ENCODE data around the gene ARNT2.

The ARNT2 gene

DNA sequence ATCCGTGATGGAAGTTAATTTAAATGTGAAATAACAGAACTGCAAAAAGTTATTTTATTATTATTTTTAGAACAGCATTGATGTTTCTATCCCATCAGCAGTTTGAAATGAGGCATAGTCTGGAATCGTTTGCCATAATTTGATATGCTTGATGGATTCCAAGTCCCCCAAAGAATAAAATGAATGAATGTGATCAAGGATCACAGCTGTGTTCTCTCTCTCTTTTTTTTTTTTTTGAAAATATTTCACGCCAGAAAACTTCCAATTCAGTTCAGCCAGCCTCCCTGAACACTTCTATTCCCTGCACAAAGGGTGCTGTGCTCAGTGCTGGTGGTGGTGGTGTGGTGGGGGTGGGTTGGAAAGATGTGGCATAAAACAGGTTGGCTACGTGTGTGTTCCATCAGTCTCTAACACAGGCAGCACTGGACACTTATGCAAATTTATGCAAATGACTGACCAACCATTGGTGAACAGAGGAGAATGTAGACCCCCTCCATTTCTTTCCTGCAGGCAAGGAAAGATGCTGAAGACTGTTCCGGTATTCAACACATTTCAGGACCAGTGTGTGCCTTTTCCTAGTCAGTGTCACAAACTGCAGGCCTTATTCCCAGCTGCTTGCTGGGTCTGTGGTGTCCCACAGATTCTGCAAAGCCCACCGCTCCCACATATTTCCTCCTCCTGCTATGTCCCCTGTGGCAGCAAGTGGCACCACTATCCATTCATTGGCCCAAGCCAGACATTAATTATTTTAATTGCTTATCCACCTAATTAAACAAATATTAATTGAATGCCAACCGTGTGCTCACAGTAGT, 10.6 kb downstream of the ARNT2 start:
- no peak for DNase-seq

DNA sequence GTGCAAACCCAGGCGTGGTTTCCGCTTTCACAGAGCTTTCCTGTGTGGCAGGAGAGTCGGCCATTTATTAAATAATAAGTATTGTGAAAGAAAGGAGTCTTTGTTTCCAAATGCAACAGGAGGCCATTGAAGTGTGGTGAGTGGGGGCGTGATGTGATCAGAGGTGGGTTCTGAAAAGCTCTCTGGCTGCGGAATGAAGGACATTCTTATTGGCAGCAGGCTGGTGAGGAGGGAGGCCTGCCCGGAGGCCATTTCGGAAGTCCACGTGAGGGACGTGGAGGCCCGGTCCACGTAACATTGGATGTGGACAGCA, 11.1 kb downstream of the ARNT2 start:
- no peak for DNase-seq

DNA sequence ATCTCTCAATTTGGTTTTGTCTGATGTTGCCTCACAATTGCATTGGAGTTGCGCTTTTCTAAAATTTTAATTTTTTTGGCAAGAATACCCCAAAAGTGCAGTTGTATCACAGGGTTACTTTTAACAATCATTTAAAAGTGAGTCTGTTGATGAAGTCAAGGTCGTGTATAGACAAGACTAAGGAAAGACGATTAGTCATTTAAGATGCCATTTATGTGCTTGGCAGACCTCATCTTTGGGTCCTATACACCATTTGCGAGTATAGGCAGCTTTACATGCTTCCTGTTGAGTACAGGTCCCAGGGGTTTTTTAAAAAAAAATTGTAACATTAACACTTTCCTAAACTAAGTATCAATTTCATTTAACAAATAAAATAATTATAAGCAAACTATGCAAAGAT, 12.5 kb downstream of the ARNT2 start:
- DNase-seq = no peak

DNA sequence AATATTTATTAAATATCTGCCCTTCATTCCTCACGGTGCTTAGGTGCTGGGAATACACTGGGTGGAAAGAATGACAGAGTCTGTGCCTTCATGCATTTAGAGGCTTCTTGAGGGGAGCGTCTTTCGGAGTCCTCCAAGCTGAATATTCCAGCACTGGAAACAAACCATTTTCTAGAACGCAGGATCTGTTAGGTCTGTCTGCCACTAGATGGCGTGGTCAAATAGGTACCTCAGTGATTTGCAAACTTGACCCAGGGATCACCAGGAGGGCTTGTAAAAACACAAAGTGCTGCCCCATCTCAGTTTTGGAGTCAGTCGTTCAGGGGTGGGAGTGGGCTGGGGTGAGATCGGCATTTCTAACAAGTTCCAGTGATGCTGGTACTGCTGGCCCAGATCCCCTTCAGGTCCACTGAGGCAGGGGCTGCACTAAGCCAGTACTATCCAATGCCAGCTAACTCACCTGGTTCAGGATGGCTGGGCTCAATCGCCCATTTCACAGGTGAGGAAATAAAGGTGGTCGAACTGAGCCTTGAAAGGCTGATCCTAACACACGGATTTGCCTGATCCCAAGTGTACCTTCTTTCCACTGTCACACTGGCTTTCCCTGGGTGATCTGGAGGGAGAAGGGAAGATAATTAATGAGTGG, 14.8 kb downstream of the ARNT2 start:
- DNase-seq = no peak

DNA sequence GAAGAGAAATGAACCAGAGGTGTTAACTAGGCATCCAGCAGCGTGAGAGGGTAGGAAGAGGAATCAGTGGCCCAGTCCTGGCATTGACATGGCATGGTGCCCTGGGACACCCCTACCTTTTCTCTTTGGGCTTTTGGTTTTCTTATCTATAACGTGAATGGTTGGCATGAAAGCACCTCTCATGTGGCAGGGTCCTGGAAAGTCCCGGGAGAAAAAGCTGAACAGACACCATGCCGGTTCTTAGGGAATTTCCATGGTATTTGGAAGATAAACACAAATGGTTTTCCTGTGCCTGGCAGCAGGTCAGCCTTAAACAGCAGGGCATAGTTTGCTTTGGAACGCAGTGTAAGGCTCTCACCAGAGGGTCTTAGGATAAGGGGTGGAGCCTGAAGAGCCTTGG, 15.4 kb downstream of the ARNT2 start:
- no peak for DNase-seq

DNA sequence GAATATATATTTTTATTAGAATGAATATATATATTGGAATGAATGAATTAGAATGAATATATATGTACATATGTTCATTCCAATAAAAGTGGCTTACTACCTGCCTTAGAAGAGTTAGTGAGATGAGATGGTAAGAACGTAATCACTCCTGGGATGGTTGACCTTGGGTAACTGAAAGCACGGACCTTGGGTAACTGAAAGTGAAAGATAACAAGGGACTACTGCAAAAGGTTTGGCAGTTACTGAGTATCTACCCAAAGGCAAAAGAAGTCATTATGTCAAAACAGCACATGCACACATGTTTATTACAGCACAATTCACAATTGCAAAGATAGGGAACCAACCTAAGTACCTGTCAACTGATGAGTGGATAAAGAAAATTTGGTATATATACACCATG, 16.5 kb downstream of the ARNT2 start:
- no peak for DNase-seq

DNA sequence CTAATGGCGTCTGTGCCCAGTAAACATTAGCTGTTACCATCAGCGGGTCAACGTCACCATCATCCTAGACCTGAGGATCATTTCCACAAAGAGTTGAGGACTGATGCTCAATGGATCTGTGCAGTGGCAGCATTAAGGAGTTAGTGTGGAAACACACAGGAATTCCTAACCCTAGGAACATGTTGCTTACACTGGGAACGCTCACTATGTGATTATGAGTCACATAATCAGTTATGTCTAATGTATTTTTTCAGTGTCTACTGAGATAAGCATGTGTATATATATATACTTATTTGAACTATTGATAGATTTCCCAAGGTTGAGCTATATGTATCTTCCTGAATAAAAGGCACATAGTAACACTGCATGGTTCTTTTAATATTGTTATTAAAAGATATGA, 19.0 kb downstream of the ARNT2 start:
- DNase-seq = no peak

DNA sequence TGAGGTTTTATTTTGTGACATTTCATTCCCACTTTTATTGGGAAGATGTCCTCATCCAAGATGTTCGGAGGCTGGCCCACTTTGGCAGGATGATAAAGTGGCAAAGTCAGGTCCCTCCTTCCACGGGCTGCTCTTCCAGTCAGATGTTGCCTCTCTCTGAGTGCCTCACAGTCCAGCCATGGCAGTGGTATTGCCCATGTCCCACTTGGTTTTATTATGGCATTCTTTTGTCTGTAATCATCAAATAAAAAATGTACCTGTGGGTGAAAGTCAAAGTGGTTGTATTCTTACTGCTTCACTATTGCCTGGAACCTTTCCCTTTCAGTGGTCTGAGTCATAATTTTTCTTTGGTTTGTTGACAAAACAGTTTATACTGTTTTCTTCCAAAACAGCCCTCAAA, 20.2 kb downstream of the ARNT2 start:
- no peak for DNase-seq

DNA sequence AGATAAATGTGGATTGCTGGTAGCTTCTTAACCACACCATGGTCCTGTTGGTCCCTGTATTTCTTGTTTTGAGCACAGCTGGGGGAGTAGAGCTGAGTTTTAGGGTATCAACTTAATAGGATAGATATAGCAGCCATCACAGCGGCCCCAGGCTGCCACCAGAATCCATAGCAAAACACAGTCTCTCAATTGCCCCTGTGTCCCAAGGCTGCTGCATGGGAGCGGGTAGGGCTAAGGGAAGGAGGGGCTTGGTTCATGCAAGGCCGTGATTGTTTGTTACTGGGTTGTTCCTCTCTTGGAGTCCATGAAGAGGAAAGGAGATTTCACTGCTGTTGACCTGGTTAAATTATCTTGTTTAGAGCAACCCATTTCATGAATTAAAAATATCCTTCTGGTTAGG, 22.1 kb downstream of the ARNT2 start:
- no peak for DNase-seq

DNA sequence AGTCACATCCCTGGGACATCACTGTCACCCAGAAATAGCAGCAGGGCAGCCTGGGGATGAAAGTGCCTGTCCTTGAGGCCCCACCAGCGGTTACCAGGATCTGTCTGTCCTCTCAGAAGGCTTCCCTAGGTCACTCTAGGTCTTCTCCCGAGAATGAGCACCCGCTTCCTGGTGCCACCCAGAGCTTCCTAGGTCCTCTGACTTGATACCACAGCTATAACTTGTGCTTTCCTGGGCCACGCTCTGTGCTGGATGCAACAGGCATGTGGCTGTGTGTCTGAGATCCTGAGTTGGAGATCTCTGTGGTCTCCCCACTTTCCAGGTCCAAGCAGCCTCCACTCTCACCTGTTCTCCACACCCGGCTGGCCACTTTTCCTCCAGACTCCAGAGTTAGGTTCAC, 25.8 kb downstream of the ARNT2 start:
- no peak for DNase-seq

DNA sequence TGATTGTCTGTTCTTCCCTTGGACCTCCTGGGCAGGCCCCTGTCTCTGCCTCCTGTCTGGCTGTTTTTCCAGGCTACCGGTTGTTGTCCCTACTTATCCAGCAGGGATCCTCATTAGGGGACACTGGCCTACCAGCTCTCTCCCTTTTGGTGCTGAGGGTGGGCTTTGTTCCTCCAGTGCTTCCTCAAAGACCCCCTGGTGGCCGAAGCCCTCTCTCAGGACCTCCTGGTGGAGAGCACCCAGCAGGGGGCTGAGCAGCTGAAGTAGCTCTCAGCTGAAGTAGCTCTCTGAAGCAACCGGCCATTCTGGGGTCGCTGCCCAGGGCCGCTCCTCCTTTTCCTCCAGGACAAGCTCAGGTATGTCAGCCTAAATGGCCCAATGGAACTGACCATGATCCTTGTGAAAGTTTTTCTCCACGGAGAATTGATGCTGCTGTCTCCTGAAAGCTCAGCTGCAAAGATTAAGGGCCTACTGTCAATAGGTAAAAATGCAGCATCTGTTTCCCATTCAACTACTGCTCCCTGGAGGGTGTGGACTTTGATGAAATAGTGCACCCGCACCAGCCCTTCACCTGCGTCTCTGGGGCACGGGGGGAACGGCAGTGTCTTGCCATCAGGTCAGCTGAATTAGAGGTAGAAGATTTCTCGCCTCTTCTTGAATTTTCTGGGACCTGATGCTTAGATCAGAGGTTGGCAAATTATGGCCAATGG, 27.6 kb downstream of the ARNT2 start:
- DNase-seq = no peak

DNA sequence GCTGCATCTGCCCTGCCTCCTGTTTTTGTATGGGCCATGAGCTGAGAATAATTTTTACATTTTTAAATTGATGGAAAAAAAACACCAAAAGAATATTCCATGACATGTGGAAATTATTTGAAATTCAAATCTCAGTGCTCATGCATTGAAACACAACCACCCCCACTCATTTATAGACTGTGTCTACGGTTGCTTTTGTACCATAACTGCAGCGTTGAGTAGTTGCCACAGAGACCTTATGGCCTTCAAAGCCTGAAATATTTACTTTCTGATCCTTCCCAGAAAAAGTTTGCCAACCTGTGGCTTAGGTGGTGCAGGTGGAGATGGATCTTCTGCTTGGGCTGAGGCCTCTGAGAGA, 28.1 kb downstream of the ARNT2 start:
- no peak for DNase-seq

DNA sequence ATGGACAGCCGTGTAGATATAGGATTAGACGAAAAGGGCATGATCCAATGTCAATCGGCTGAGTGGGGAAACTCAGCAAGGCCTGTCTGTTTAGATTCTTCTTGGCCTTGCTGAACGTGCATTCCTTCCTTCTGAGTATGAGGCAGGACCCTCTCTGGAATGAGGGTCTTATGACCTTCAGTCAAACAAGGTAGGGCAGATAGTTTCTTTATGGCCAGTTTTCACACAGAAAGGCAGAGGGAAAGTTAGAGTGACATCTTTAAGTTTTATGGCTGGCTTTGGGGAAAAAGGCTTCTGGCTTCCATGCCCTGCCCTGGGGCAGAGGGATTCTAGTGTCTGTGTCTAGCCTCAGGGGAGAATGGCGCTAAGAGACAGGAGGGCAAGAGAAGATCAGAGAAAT, 29.7 kb downstream of the ARNT2 start:
- no peak for DNase-seq

DNA sequence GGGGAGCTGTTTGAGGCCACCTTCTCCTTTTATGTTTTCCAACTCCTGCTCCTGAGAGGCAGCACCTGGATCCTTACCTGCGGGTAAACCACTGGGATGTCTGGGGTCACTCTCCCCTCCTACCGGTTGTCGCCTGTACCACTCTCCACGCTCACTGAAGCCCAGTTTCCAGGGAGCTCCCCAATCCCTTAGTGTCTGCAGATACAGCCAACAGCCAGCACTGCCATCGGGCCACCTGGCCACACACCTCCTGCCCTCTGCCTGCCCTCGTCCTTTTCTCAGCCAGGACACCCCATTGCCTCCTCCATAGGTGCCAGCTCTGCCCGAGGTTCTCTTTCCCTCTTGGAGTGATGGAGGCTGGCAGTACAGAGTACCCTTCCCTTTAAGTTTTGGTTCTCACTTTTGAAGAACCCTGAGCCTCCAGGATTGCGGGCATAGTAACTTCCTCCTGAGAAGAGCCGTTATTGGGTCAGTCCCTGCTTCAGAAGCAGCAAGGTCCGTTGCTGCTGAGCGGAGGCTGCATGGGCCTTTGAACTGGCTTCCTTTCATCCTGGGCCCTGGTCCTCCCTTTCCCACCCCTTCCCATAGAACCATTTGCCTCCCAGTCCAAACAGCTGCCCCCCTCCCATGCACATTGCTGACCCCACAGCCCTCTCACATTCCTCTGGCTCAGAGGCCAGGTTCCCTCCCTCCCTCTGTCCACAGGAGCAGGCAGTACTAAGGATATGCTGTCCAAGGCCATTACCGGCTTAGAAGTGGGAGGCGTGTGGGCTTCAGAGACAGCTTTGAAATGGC, 30.9 kb downstream of the ARNT2 start:
- DNase-seq = no peak

DNA sequence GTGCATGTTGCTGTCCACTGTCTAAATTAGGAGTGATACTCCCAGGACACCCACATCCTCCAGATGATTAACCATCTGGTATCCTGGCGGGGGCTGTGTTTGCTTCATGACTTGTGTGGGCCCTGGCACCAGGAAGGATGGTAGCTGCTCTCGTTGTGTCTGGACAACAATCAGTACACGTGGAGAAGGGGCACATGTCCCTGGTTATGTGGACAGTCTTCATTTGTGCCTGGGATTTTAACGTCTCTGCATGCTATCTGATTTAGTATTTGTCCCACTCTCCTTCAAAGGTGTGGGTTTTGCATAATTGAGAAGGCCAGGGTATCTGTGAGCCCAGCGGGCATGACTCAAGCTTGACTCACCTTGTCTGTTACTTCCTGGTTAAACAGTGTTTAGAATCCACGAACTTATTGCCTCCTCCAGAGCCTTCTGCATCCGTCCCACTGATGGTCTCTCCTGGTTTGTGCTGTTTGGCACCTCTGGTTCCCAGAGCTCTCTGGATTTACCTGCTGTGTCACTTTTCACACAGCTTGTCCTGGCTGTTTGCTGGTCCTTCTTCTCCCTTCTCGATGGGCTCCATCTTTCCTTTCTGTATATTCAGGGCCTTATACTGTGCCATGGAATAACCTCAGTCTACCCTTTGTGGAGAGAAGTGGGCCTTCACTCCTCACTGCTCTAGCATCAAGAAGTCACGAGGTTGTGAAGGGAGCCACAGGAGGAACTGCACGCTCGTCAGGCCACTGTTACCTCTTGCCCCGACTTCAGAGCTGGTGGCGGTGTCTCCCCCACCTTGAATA, 32.5 kb downstream of the ARNT2 start:
- no peak for DNase-seq

DNA sequence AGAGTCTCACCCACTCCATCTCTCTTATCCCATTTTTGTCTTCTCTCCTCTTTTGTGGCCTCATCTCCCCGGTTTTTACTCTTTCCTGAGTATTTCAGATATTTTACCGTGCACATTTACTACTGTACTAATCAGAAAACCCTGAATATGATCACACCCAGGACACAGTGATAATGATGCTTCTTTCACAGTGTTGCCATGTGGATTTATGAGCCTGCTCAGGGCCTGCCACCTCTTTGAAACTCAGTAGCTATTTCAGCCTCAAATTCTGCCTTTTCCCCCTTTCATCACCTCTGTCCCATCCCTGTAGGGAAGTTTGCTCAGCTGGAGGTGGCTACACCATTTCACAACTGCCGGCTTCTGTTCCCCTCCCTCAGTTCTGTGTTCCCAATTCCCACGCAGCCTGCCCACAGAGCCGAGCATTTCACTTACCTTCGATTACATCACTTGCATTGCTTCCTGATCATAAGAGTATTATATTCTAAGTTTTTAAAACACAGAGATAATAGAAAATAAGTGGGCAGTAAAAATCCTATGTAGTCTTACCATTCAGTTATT, 33.2 kb downstream of the ARNT2 start:
- no peak for DNase-seq

DNA sequence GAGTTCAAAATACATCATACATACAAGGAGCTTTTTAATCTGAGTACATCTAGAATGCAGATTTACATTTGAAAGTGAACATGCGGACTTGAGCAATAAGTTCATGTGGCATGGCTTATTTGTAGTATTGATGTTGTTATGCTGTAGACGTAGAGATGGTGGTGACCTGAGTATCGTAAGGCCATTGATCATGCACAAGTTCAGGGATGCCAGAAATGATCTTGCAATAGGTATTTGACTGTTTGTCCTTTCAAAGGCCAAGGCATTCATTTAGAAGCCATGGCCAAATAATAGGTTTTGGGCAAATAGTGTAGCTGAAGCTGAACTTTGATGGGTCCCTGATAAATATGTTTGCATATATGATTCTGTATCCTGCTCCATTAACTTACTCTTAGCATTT, 35.0 kb downstream of the ARNT2 start:
- no peak for DNase-seq

DNA sequence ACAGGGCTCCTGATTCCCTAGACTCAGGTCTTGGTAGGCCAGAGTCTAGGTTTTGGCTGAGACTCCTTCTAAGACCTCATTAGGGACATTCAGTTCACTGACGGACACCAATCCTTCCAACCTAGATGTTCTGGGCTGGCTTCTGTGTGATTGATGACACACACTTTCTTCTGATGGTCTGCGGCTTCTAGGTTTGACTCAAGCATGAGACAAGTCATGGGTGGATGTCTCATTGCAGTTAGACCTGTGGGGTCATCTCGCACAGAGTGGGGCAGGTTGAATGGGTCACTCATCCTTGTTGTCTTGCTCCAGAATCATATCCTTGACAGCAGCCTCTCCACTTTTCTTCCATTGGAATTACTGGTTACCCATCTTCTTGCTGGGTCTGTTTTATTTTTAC, 35.8 kb downstream of the ARNT2 start:
- no peak for DNase-seq

DNA sequence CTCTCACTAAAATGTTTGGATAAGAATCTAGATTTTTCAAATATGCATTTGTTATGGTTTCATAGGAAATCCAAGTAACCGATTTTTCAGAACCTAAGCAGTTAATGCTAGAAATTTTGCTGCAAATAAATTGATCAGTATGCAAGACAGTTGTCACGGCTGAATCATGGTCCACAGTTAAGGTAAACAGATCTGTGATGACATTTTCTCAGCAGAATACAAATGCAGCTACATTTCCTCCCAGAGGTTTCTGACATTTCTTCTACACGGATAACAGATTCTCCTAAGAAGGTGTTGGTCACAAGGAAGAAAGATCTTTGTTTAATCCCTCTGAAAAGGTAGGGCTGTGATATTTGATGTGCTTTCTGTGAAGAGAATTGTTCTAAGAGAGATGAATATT, 36.9 kb downstream of the ARNT2 start:
- no peak for DNase-seq

DNA sequence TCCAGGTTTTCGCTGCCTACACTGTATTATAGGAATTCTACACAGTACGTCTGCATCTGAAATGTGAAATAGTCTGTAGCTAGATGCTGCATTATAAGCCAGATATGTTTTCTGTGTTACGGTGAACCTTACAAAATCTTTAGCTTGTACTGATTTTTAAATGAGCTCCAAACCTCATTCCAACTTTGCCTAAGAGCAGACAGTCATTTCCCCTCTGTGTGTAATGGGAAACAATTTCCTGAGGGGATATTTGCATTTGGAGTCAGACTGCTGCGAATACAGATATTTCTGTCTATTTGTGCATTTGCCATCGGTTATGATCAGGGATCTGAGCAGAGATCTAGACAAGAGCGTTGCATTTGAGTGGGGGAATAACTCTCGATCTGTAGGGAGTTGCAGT, 37.5 kb downstream of the ARNT2 start:
- DNase-seq = no peak

DNA sequence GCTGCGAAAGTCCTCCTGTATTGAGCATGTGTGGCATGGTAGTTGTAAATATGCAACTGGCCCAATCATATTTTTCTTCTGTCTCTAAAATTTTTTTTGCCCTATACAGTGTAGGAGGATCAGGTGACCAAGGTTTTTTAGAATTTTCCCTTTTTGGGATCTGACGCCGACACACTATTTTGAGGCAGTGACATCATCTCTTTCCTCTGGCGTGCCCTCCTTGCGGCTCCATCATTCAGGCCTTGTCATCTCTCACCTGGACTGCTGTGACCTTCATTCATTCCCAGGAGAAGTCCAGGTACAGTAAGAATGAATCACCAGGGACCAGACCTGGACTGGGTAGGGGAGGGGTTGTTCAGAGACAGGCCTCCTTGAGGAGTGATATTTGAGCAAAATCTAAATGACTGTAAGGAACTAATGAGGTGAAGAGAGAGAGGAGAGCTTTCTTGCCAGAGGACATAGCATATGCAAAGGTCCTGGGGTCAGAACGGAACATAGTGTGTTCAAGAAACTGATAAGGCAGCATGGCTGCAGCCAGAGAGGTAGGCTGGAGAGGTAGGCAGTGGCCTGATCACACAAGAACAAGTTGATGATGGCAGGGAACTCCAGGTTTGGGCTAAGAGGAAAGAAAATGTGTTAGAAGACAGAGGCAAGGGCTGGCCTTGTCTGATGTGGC, 38.7 kb downstream of the ARNT2 start:
- DNase-seq = no peak
